ENCODE data around the gene KRT35. TPM values are rescaled to one million over a fixed set of nuclear protein-coding genes. Genes with fewer than 3 reads are reported as not detected.

The KRT35 gene
- total RNA-seq, 1 donor from 2014 or later, result not detected

GRCh38 chr17:41476866-41477815 is 3.8 kb downstream of the KRT35 start:
- Mint-ChIP-seq H3K27me3 (ENCODE audit: low read depth) (no peaks in the 10 kb centered on the region), H3K4me1 (no peaks in the 10 kb centered on the region), H3K4me3 (no peak overlapping the region), H3K27ac (no peak overlapping the region), H3K9me3 (peaks cover 12% of the 10 kb centered on the region), H3K36me3 (peaks cover 3% of the 10 kb centered on the region)
- no peak for DNase-seq (ENCODE audit: low spot score in 2 of 2, unreplicated experiment in 2 of 2)
- TF ChIP-seq, protein P1, sequence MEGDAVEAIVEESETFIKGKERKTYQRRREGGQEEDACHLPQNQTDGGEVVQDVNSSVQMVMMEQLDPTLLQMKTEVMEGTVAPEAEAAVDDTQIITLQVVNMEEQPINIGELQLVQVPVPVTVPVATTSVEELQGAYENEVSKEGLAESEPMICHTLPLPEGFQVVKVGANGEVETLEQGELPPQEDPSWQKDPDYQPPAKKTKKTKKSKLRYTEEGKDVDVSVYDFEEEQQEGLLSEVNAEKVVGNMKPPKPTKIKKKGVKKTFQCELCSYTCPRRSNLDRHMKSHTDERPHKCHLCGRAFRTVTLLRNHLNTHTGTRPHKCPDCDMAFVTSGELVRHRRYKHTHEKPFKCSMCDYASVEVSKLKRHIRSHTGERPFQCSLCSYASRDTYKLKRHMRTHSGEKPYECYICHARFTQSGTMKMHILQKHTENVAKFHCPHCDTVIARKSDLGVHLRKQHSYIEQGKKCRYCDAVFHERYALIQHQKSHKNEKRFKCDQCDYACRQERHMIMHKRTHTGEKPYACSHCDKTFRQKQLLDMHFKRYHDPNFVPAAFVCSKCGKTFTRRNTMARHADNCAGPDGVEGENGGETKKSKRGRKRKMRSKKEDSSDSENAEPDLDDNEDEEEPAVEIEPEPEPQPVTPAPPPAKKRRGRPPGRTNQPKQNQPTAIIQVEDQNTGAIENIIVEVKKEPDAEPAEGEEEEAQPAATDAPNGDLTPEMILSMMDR (IDR thresholded peaks at IDR 0.05; ENCODE audit: unreplicated experiment), result no peak

DNA sequence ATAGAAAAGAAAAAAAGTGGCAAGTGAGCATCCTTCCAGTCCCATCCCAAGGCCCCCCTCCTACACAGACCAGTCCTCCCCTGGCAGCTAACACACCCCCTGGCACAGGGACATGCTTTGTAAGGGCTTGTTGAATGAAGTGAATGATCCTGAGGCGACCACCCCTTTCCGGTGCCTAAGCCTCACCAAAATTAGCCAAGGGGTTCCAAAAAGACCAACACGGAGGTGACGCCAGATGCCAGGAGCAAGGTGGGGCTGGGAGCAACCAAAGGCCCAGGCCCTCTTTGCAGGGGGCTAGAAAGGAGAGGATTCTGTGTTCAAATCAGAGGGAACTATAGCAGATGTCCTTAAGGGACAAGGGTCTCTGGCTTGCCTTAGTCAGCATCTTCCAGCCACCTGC is 5.5 kb downstream of the KRT35 start:
- Mint-ChIP-seq H3K27me3 (ENCODE audit: low read depth) (no peaks in the 10 kb centered on the region), H3K36me3 (peaks cover 3% of the 10 kb centered on the region), H3K4me1 (no peaks in the 10 kb centered on the region), H3K9me3 (peaks cover 25% of the 10 kb centered on the region), H3K27ac (no peak overlapping the region), H3K4me3 (no peak overlapping the region)
- DNase-seq (ENCODE audit: low spot score in 2 of 2, unreplicated experiment in 2 of 2), result no peak
- TF ChIP-seq, protein P1 (IDR thresholded peaks at IDR 0.05; ENCODE audit: unreplicated experiment), result no peak

DNA sequence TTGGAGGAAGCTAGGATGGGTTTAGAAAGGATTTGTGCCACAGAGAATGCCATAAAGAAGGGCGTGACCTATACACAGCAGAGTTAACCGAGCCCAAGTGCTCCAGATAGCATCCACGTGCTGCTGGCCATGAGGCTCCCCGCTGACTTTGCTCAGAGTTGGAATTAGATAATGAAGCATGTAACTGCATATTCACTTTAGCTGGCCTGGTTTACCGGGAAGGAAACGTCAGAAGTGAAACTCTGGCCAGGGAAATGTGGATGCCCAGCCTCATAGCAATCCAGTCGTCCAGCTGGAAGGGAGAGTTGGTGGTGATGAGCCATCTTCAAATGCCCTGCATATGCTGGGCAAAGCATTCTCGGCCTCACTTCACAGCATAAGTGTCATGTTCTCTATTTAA is 6.1 kb downstream of the KRT35 start:
- TF ChIP-seq, protein P1 (IDR thresholded peaks at IDR 0.05; ENCODE audit: unreplicated experiment), result no peak
- Mint-ChIP-seq H3K36me3 (peaks cover 3% of the 10 kb centered on the region), H3K9me3 (peaks cover 25% of the 10 kb centered on the region), H3K27me3 (ENCODE audit: low read depth) (no peaks in the 10 kb centered on the region), H3K4me3 (no peak overlapping the region), H3K4me1 (no peaks in the 10 kb centered on the region), H3K27ac (no peak overlapping the region)
- DNase-seq (ENCODE audit: low spot score in 2 of 2, unreplicated experiment in 2 of 2), result no peak

- Mint-ChIP-seq H3K4me3 (no peak overlapping the region), H3K27me3 (ENCODE audit: low read depth) (peaks cover 2% of the 10 kb centered on the region), H3K36me3 (peaks cover 5% of the 10 kb centered on the region), H3K9me3 (peaks cover 31% of the 10 kb centered on the region), H3K4me1 (peaks cover 7% of the 10 kb centered on the region), H3K27ac (no peak overlapping the region)
- TF ChIP-seq, protein P1 (IDR thresholded peaks at IDR 0.05; ENCODE audit: unreplicated experiment), result no peak
- no peak for DNase-seq (ENCODE audit: low spot score in 2 of 2, unreplicated experiment in 2 of 2)
Measured at GRCh38 chr17:41468346-41468745, 12.6 kb downstream of the KRT35 start.

DNA sequence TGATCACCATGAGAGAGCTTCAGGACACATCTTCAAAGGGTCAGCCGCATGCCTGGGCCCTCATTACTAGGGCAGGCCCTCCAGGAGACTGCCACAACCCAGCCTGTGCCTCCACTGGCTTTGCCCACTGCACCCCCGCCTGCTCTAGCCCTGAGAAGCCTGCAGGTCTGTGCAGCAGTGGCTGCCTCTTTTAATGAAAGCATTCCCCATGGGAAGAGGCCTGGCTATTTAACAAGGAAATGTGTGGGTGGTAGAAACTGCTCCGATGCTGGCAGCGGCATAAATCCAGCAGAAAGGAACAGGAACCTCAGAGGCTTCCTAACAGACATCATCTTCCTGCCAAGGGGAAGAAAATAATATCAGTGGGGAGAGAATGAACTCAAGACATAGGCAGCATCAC is 13.4 kb downstream of the KRT35 start:
- peaks cover 2% of the 10 kb centered on the region for H3K27me3 Mint-ChIP-seq (ENCODE audit: low read depth)
- peaks cover 7% of the 10 kb centered on the region for H3K4me1 Mint-ChIP-seq
- H3K36me3 Mint-ChIP-seq, result peaks cover 3% of the 10 kb centered on the region
- TF ChIP-seq, protein P1 (IDR thresholded peaks at IDR 0.05; ENCODE audit: unreplicated experiment), result no peak
- no peak overlapping the region for H3K4me3 Mint-ChIP-seq
- H3K9me3 Mint-ChIP-seq, result peaks cover 27% of the 10 kb centered on the region
- DNase-seq (ENCODE audit: low spot score in 2 of 2, unreplicated experiment in 2 of 2), result no peak
- H3K27ac Mint-ChIP-seq, result no peak overlapping the region
